KMS-11 (cell line): ENCODE measurements around the gene CARM1.

ENCODE experiments used
- H2AFZ ChIP-seq: fragments of 200-600 bp; sonication (generic); 2 replicates; pipeline ENCODE4 v1.6.1; 2016; ENCODE audit warnings: antibody characterized with exemption, mixed run types, low read depth
- H3K27ac ChIP-seq: fragments of 200-600 bp; sonication (generic); 2 replicates; pipeline ENCODE4 v1.6.1; 2016; ENCODE audit warnings: mild to moderate bottlenecking, mixed run types
- H3K27me3 ChIP-seq: fragments of 200-600 bp; sonication (generic); 2 replicates; pipeline ENCODE4 v1.6.1; 2017; ENCODE audit warnings: mild to moderate bottlenecking, low read depth, mixed run types, moderate library complexity; ENCODE audit not compliant: insufficient read depth
- H3K36me3 ChIP-seq: fragments of 200-600 bp; sonication (generic); 2 replicates; pipeline ENCODE4 v1.6.1; 2017; ENCODE audit warnings: mild to moderate bottlenecking, mixed run types; ENCODE audit not compliant: insufficient read depth
- H3K4me1 ChIP-seq: fragments of 200-600 bp; sonication (generic); 2 replicates; pipeline ENCODE4 v1.6.1; 2016; ENCODE audit warnings: mild to moderate bottlenecking, low read depth, mixed run types; ENCODE audit not compliant: poor library complexity, severe bottlenecking
- H3K4me2 ChIP-seq: fragments of 200-600 bp; sonication (generic); 2 replicates; pipeline ENCODE4 v1.7.0; 2016; ENCODE audit warnings: mild to moderate bottlenecking, mixed run types
- H3K4me3 ChIP-seq: fragments of 200-600 bp; sonication (generic); IDR thresholded peaks from 2 replicates; pipeline ENCODE4 v1.6.1; 2017; ENCODE audit warnings: low read depth, low read length, mixed read lengths; ENCODE audit not compliant: insufficient read depth
- H3K79me2 ChIP-seq: fragments of 200-600 bp; sonication (generic); 2 replicates; pipeline ENCODE4 v1.6.1; 2016; ENCODE audit warnings: low read depth, mixed run types; ENCODE audit not compliant: insufficient read depth
- H3K9ac ChIP-seq: fragments of 200-600 bp; sonication (generic); 2 replicates; pipeline ENCODE4 v1.6.1; 2016; ENCODE audit warnings: mild to moderate bottlenecking, mixed run types
- H4K20me1 ChIP-seq: fragments of 200-600 bp; sonication (generic); 2 replicates; pipeline ENCODE4 v1.6.1; 2016; ENCODE audit warnings: mild to moderate bottlenecking, mixed run types; ENCODE audit not compliant: insufficient read depth
- TF ChIP-seq, protein P1 (sequence below): fragments of 200-600 bp; sonication (generic); conservative IDR thresholded peaks from 2 replicates; pipeline ENCODE4 v1.6.1; 2017; ENCODE audit warnings: low read depth, mild to moderate bottlenecking, antibody characterized with exemption, low read length, moderate library complexity, mixed read lengths

The CARM1 gene

DNA sequence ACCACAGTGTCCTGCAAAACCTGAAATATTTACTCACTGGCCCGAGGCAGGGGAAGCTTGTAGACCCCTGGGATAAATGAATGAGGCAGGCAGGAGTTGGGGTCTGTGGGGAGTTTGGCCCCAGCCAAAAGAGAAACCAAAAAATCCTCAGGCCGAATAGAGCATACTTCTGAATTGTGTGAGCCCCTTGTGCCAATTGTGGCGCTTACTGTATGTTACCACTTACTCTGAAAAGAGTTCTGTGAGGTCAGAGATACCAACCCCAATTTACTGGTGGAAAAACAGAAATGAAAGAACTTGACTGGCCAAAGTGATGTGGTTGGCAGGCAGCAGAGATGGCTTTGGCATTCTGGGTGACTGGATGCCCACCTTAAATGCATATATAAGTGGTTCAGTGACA is 6.9 kb downstream of the CARM1 start:
- Histone ChIP-seq H3K4me1 (peaks cover 43% of the 10 kb centered on the region), H3K4me2 (peak overlapping the region; percentile 47), H3K4me3 (no peak overlapping the region), H3K9ac (no peak overlapping the region), H2AFZ (no peak overlapping the region), H3K79me2 (peaks cover 81% of the 10 kb centered on the region), H3K36me3 (no peaks in the 10 kb centered on the region), H3K27me3 (no peaks in the 10 kb centered on the region), H3K27ac (peak overlapping the region; percentile 24; the same call in 1 of the 2 replicates), H4K20me1 (no peaks in the 10 kb centered on the region)
- TF ChIP-seq, protein P1, sequence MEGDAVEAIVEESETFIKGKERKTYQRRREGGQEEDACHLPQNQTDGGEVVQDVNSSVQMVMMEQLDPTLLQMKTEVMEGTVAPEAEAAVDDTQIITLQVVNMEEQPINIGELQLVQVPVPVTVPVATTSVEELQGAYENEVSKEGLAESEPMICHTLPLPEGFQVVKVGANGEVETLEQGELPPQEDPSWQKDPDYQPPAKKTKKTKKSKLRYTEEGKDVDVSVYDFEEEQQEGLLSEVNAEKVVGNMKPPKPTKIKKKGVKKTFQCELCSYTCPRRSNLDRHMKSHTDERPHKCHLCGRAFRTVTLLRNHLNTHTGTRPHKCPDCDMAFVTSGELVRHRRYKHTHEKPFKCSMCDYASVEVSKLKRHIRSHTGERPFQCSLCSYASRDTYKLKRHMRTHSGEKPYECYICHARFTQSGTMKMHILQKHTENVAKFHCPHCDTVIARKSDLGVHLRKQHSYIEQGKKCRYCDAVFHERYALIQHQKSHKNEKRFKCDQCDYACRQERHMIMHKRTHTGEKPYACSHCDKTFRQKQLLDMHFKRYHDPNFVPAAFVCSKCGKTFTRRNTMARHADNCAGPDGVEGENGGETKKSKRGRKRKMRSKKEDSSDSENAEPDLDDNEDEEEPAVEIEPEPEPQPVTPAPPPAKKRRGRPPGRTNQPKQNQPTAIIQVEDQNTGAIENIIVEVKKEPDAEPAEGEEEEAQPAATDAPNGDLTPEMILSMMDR: no peak

DNA sequence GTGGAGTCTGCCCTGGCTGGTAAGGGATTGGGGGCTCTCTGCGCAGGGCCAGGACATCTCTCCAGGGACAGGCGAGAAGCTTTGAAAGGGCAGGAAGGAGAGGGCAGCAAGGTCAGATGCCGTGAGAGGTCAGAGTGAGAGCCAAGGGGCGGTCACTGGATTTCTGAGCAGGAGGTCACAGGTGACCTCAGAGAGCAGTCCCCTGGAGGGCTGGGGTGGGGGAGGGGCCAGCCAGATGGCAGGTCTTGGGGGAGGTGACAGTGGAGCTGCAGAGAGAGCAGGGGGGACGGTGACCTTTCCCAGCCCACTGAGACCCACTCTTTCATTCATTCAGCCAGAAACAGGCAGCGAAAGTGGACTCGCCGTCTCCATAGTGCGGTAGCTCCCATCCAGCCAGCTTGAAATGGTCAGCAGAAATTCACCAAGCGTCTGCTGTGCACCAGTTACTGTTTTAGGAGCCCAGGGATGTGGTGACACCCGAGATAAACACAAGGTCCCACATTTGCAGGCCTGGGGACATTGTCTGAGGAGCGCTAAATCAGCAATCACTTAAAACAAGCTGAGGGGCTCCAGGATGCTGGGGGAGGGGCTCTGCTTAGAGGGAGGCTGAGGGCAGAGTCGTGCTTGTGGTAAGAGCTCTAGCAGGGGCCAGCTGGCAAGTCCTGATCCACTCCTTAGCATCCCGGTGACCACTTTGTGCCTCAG is 10.2 kb downstream of the CARM1 start:
- no peak overlapping the region for H3K4me2 ChIP-seq
- H4K20me1 ChIP-seq: no peaks in the 10 kb centered on the region
- H3K9ac ChIP-seq: no peak overlapping the region
- peaks cover 32% of the 10 kb centered on the region for H3K4me1 ChIP-seq
- no peak overlapping the region for H2AFZ ChIP-seq
- peaks cover 55% of the 10 kb centered on the region for H3K79me2 ChIP-seq
- H3K36me3 ChIP-seq: no peaks in the 10 kb centered on the region
- TF ChIP-seq, protein P1: no peak
- no peak overlapping the region for H3K27ac ChIP-seq
- no peak overlapping the region for H3K4me3 ChIP-seq
- no peaks in the 10 kb centered on the region for H3K27me3 ChIP-seq

DNA sequence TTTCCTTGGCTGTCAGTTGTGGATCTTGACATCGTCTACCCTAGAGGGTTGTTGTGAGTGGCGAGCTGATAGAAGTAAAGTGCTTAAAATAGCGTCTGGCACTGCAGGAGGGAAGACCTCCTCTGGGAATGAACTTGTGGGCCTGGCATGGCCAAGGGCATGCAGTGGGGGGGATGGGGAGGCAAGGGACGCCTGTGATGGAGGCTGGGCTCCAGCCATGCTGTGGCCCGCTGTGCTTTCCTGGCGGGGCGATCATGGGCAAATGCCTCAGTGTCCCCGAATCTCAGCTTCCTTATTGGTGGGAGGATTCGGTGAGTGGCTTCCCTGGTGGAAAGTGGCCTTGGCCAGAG is 10.7 kb downstream of the CARM1 start:
- Histone ChIP-seq H3K27ac (no peak overlapping the region), H3K9ac (no peak overlapping the region), H3K4me2 (no peak overlapping the region), H3K36me3 (no peaks in the 10 kb centered on the region), H3K4me3 (no peak overlapping the region), H3K27me3 (no peaks in the 10 kb centered on the region), H3K4me1 (peaks cover 29% of the 10 kb centered on the region), H4K20me1 (no peaks in the 10 kb centered on the region), H2AFZ (no peak overlapping the region), H3K79me2 (peaks cover 51% of the 10 kb centered on the region)
- TF ChIP-seq, protein P1: no peak

DNA sequence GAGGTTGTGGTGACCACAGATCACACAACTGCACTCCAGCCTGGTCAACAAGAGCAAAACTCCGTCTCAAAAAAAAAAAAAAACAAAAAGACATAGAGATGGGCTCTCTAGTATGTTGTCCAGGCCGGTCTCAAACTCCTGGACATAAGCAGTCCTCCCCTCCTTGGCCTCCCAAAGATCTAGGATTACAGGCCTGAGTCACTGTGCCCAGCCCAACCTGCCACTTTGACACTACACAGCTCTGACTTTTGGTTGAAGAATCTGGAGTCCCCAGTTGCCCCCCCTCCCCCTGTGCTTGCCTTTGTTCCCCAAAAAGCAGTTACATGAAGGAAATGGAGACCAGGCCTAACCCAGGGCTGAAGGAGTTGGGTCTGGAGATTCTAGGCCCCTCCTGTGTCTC is 12.9 kb downstream of the CARM1 start:
- Histone ChIP-seq H4K20me1 (no peaks in the 10 kb centered on the region), H2AFZ (no peak overlapping the region), H3K4me3 (no peak overlapping the region), H3K4me1 (peaks cover 9% of the 10 kb centered on the region), H3K27me3 (no peaks in the 10 kb centered on the region), H3K27ac (no peak overlapping the region), H3K36me3 (no peaks in the 10 kb centered on the region), H3K4me2 (no peak overlapping the region), H3K79me2 (peaks cover 31% of the 10 kb centered on the region), H3K9ac (no peak overlapping the region)
- TF ChIP-seq, protein P1: no peak
